ENCODE data around the gene DBN1.
A peak's percentile ranks its signal among the peaks of the same experiment; 100 is the strongest.

The DBN1 gene

GRCh38 chr5:177455661-177456590 is 17.5 kb downstream of the DBN1 start:
- peak; percentile 75 for DNase-seq (ENCODE audit: low spot score)

- no peak for DNase-seq (ENCODE audit: low spot score)
Observed at GRCh38 chr5:177455036-177455660, 18.3 kb downstream of the DBN1 start.

- peak; percentile 82 for DNase-seq (ENCODE audit: low spot score)
Observed at GRCh38 chr5:177454397-177455035, 18.9 kb downstream of the DBN1 start.

GRCh38 chr5:177453852-177454396 is 19.5 kb downstream of the DBN1 start:
- DNase-seq (ENCODE audit: low spot score) = no peak

GRCh38 chr5:177452688-177453638 is 20.5 kb downstream of the DBN1 start:
- DNase-seq (ENCODE audit: low spot score) = no peak

- no peak for DNase-seq (ENCODE audit: low spot score)
Observed at GRCh38 chr5:177450667-177451424, 22.6 kb downstream of the DBN1 start.

GRCh38 chr5:177449140-177450061 is 24.0 kb downstream of the DBN1 start:
- no peak for DNase-seq (ENCODE audit: low spot score)

- DNase-seq (ENCODE audit: low spot score) = no peak
Observed at GRCh38 chr5:177448244-177448950, 25.0 kb downstream of the DBN1 start.

- peak; percentile 95 for DNase-seq (ENCODE audit: low spot score)
Observed at GRCh38 chr5:177447611-177448243, 25.7 kb downstream of the DBN1 start.

- DNase-seq (ENCODE audit: low spot score) = peak; percentile 78
Observed at GRCh38 chr5:177447066-177447610, 26.3 kb downstream of the DBN1 start.

GRCh38 chr5:177446200-177447065 is 27.0 kb downstream of the DBN1 start, which contains the start of gene PRR7:
Gene PRR7, plus strand, starts transcription at chr5:177446814. Its CDS starts 8,254 bp downstream, at chr5:177455068.
- DNase-seq (ENCODE audit: low spot score) = peak; percentile 83

- no peak for DNase-seq (ENCODE audit: low spot score)
Observed at GRCh38 chr5:177445917-177446199, 27.6 kb downstream of the DBN1 start.

GRCh38 chr5:177445052-177445916 is 28.1 kb downstream of the DBN1 start:
- DNase-seq (ENCODE audit: low spot score) = no peak

- DNase-seq (ENCODE audit: low spot score) = no peak
Observed at GRCh38 chr5:177444106-177445051, 29.1 kb downstream of the DBN1 start.

Measured in globus pallidus (tissue), 1 donor.